ENCODE results near the gene TRAPPC1. TPM values are rescaled to one million over a fixed set of nuclear protein-coding genes. Genes with fewer than 3 reads are reported as not detected.

Gene TRAPPC1
- total RNA-seq, 1 experiment from 2014 or later = 87.8 TPM

- CTCF ChIA-PET = interaction anchor here (0.6 kb wide), 1 partner anchor 76 kb away, joined by 3 read pairs; the partner anchor contains the start of gene KDM6B
- H3K27me3 Mint-ChIP-seq (ENCODE audit: unreplicated experiment) = no peaks in the 10 kb centered on the region
- no peak overlapping the region for H3K4me3 Mint-ChIP-seq (ENCODE audit: low read depth, unreplicated experiment)
- no peaks in the 10 kb centered on the region for H3K4me1 Mint-ChIP-seq (ENCODE audit: low read depth, unreplicated experiment)
- BruUV-seq (replicated peaks) = no TSS peak
- H3K27ac Mint-ChIP-seq (ENCODE audit: unreplicated experiment) = no peak overlapping the region
- no peaks in the 10 kb centered on the region for H3K9me3 Mint-ChIP-seq (ENCODE audit: low read depth, unreplicated experiment)
- peaks cover 18% of the 10 kb centered on the region for H3K36me3 Mint-ChIP-seq (ENCODE audit: insufficient read depth, unreplicated experiment)
- DNase-seq = no peak
- TF ChIP-seq, protein P1, sequence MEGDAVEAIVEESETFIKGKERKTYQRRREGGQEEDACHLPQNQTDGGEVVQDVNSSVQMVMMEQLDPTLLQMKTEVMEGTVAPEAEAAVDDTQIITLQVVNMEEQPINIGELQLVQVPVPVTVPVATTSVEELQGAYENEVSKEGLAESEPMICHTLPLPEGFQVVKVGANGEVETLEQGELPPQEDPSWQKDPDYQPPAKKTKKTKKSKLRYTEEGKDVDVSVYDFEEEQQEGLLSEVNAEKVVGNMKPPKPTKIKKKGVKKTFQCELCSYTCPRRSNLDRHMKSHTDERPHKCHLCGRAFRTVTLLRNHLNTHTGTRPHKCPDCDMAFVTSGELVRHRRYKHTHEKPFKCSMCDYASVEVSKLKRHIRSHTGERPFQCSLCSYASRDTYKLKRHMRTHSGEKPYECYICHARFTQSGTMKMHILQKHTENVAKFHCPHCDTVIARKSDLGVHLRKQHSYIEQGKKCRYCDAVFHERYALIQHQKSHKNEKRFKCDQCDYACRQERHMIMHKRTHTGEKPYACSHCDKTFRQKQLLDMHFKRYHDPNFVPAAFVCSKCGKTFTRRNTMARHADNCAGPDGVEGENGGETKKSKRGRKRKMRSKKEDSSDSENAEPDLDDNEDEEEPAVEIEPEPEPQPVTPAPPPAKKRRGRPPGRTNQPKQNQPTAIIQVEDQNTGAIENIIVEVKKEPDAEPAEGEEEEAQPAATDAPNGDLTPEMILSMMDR (IDR thresholded peaks at IDR 0.05; ENCODE audit: unreplicated experiment) = no peak
- intact Hi-C loops (cut with micrococcal nuclease; ENCODE audit: unreplicated experiment) = loop anchor here (10.0 kb wide), 1 partner anchor 134 kb away; no protein-coding TSS in a partner anchor
These were observed 21.0 kb downstream of the TRAPPC1 start for GRCh38 chr17:7910711-7911110.

DNA sequence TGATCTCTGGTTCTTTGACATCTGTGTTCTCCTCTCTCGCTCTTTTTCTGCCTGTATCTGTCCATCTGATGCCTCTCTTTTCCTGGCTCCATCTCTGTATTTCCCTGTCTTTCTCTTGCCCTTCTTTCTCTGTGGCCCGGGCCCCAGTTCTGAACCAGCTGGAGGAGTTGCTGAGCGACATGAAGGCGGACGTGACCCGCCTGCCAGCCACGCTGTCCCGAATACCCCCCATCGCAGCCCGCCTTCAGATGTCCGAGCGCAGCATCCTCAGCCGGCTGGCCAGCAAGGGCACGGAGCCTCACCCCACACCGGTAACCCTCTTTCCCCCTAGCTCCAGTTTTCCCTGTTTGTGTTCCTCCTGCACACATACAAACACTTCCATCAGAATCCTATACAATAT lies 21.5 kb downstream of the TRAPPC1 start:
- Mint-ChIP-seq H3K27ac (ENCODE audit: unreplicated experiment) (no peak overlapping the region), H3K4me1 (ENCODE audit: low read depth, unreplicated experiment) (no peaks in the 10 kb centered on the region), H3K27me3 (ENCODE audit: unreplicated experiment) (no peaks in the 10 kb centered on the region), H3K36me3 (ENCODE audit: insufficient read depth, unreplicated experiment) (peaks cover 14% of the 10 kb centered on the region), H3K4me3 (ENCODE audit: low read depth, unreplicated experiment) (no peak overlapping the region), H3K9me3 (ENCODE audit: low read depth, unreplicated experiment) (no peaks in the 10 kb centered on the region)
- no peak for DNase-seq
- BruUV-seq (replicated peaks) = no TSS peak
- TF ChIP-seq, protein P1 (IDR thresholded peaks at IDR 0.05; ENCODE audit: unreplicated experiment) = no peak
- intact Hi-C loops (cut with micrococcal nuclease; ENCODE audit: unreplicated experiment) = loop anchor here (10.0 kb wide), 1 partner anchor 135 kb away; no protein-coding TSS in a partner anchor
- CTCF ChIA-PET = interaction anchor here (0.6 kb wide), 1 partner anchor 76 kb away, joined by 3 read pairs; the partner anchor contains the start of gene KDM6B

DNA sequence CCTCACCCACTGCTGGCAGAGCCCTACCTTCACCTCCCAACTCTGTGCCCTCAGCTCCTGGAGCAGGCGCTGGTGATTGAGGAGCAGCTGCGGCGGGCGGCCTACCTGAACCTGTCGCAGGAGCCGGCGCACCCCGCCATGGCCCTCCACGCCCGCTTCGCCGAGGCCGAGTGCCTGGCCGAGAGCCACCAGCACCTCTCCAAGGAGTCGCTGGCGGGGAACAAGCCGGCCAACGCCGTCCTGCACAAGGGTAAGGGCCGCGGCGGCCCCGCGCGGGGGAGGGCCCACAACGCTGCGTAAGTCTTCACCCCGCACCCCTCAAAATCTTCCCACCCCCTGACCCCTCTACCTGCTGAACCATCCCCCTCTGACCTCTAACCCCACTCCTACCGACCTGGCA lies 22.7 kb downstream of the TRAPPC1 start:
- CTCF ChIA-PET = no interaction called here
- intact Hi-C loops (cut with micrococcal nuclease; ENCODE audit: unreplicated experiment) = no loop called here
- Mint-ChIP-seq H3K4me3 (ENCODE audit: low read depth, unreplicated experiment) (no peak overlapping the region), H3K9me3 (ENCODE audit: low read depth, unreplicated experiment) (no peaks in the 10 kb centered on the region), H3K4me1 (ENCODE audit: low read depth, unreplicated experiment) (no peaks in the 10 kb centered on the region), H3K36me3 (ENCODE audit: insufficient read depth, unreplicated experiment) (peaks cover 7% of the 10 kb centered on the region), H3K27me3 (ENCODE audit: unreplicated experiment) (no peaks in the 10 kb centered on the region), H3K27ac (ENCODE audit: unreplicated experiment) (no peak overlapping the region)
- TF ChIP-seq, protein P1 (IDR thresholded peaks at IDR 0.05; ENCODE audit: unreplicated experiment) = no peak
- DNase-seq = no peak
- no TSS peak for BruUV-seq (replicated peaks)

- Mint-ChIP-seq H3K27ac (ENCODE audit: unreplicated experiment) (no peak overlapping the region), H3K4me1 (ENCODE audit: low read depth, unreplicated experiment) (no peaks in the 10 kb centered on the region), H3K27me3 (ENCODE audit: unreplicated experiment) (no peaks in the 10 kb centered on the region), H3K36me3 (ENCODE audit: insufficient read depth, unreplicated experiment) (peaks cover 30% of the 10 kb centered on the region), H3K9me3 (ENCODE audit: low read depth, unreplicated experiment) (no peaks in the 10 kb centered on the region), H3K4me3 (ENCODE audit: low read depth, unreplicated experiment) (no peak overlapping the region)
- CTCF ChIA-PET = no interaction called here
- no peak for DNase-seq
- intact Hi-C loops (cut with micrococcal nuclease; ENCODE audit: unreplicated experiment) = no loop called here
- TF ChIP-seq, protein P1 (IDR thresholded peaks at IDR 0.05; ENCODE audit: unreplicated experiment) = no peak
- TSS peak; percentile 32 for BruUV-seq (replicated peaks)
These were observed 28.3 kb downstream of the TRAPPC1 start for GRCh38 chr17:7903154-7904103.
